GM13976 (cell line): ENCODE measurements around the gene SOCS1.

Experiments
- DNase-seq: peaks from one replicate; pipeline ENCODE4 v3.0.0; 2012; ENCODE audit warnings: low spot score
- in situ Hi-C: fragments of 300-500 bp; cut with MboI; formaldehyde crosslinking; loops from one replicate; pipeline ENCODE4 v1.12.0; 2022; ENCODE audit warnings: low sequenced_read_pairs, mixed read lengths, inconsistent platforms; ENCODE audit not compliant: unreplicated experiment
- TF ChIP-seq, protein P1 (sequence below): IDR thresholded peaks from 2 replicates; pipeline ENCODE4 v1.5.1; 2012; ENCODE audit warnings: borderline replicate concordance, mild to moderate bottlenecking; ENCODE audit not compliant: insufficient read depth; ENCODE audit errors: extremely low read depth, missing control alignments, control extremely low read depth

The SOCS1 gene

DNA sequence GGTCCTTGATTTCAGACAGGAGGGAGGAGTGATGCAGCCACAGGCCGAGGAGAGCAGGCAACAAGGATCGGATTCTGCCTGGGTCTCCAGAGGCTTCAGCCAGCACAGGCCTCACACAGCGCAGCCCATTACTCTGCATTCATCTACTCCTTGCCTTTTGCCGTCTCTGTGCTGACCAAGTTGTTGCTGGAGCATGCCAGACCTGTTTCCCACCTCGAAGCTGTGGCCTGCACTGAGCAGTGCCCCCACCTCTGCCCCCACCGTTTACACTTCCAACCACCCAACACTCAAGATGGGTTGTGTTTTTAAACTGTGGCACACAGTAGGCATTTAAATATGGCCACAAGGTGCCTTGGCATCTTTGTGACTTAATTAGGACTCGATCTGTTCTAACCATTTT is 19.0 kb upstream of the SOCS1 start:
- no peak for DNase-seq
- in situ Hi-C loops = no loop called here
- TF ChIP-seq, protein P1, sequence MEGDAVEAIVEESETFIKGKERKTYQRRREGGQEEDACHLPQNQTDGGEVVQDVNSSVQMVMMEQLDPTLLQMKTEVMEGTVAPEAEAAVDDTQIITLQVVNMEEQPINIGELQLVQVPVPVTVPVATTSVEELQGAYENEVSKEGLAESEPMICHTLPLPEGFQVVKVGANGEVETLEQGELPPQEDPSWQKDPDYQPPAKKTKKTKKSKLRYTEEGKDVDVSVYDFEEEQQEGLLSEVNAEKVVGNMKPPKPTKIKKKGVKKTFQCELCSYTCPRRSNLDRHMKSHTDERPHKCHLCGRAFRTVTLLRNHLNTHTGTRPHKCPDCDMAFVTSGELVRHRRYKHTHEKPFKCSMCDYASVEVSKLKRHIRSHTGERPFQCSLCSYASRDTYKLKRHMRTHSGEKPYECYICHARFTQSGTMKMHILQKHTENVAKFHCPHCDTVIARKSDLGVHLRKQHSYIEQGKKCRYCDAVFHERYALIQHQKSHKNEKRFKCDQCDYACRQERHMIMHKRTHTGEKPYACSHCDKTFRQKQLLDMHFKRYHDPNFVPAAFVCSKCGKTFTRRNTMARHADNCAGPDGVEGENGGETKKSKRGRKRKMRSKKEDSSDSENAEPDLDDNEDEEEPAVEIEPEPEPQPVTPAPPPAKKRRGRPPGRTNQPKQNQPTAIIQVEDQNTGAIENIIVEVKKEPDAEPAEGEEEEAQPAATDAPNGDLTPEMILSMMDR = no peak

DNA sequence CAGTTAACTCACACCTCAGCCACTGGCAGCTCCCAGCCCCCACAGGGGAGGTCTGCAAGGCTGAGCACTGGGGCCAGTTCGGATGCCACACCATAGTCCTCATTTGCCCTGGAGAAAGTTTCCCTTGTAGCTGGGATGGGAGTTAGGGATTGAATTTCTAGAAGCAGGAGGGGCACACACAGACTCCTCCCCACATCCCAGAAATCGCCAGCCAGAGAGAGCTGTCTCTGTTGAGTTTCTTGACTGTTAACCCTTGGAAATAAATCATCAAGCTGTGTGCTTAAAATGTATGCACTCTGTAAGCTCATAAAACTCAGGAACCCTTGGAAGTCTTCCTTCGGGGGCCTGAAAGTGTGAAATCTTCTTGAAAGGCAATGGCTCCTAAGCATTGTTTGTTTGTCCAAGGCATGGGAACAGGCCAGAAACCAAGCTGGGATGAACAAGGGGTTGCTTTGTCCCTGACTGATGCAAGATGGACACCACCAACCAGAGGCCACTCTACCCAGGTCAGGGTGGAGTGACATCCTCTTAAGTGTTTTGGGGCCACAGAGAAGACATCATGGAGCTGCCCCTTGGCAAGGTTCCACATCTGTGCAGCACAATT is 17.8 kb upstream of the SOCS1 start:
- DNase-seq = no peak
- TF ChIP-seq, protein P1 = no peak
- in situ Hi-C loops = no loop called here

DNA sequence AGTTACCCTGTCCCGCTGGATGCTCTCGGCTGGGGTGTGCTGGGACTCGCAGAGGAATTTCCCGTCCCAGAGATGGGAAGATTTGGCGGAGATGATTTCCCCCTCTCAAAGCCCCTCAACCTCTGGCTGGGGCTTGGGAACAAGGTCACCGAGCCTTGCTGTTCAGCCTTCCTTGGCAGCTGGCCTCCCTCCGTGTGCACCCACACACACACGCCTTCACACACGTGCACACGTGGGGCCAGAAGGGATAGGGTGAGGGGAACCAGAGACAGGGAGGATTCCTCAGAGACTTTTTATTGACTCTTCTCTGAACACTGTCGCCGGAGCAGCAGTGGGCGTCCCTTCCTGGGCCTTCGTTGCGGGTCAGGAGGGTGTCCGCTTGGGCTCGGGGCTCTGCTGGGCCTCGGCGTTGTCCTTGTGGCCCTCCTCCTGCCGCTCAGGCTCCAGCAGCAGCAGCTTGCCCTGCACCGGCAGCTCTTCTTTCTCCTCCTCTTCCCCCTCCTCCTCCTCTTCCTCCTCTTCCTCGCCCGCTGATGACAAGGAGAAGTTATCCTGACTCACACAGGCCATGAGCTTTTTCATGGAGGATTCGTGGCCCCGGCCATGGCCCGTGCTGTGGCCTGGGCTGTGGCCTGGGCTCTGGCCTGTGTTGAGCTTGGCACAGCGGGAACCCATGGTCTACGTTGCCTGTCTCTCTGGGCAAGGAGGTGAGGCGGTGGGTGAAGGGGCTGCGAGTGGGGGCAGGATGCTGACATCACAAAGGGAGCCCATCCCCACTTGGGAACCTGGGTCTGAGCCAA is 17.1 kb upstream of the SOCS1 start, which contains the start of gene PRM3:
TSS of gene PRM3 (minus strand) at position 709 of the 800 bp plus-strand sequence. CDS start at position 675, 34 bp downstream.
- no peak for DNase-seq
- in situ Hi-C loops = no loop called here
- TF ChIP-seq, protein P1 = no peak

DNA sequence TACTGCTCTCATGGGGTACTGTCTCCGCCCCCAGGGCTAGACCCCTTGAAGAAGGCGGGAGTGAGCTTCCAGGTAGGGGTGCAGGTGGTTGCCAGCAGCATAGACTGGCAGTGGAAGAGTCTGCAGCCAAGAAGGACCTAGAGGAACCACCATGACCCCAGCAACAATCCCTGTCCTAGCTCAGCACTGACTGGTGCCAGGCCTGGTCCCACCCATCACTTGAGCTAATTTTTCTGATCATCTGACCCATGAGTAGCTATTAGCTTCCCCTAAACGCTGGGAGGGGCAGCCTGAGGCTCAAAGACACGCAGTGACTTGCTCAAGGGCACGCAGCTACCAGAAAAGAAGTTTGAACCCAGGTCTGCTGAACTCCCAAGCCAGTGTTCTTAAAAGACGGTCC is 16.5 kb upstream of the SOCS1 start:
- in situ Hi-C loops = no loop called here
- no peak for DNase-seq
- TF ChIP-seq, protein P1 = no peak

DNA sequence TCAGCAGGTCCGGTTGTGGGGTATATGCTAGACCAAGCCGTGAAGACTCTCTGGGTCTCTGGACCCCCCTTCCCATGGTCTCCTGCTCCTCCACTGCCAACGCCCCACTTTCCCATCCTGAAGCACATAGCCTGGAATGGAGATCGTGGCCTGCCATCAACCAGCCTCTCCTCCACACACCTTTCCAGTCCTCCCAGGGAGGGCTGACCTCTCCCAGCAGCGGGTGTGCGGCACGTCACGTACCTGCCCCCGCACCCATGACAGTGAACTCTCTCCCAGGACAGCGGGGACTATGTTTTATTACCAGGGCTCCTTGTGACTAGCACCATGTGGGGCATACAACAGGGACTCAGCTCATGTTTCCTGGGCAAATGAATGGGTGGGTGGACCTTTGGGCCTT is 15.6 kb upstream of the SOCS1 start:
- TF ChIP-seq, protein P1 = no peak
- in situ Hi-C loops = no loop called here
- DNase-seq = no peak

DNA sequence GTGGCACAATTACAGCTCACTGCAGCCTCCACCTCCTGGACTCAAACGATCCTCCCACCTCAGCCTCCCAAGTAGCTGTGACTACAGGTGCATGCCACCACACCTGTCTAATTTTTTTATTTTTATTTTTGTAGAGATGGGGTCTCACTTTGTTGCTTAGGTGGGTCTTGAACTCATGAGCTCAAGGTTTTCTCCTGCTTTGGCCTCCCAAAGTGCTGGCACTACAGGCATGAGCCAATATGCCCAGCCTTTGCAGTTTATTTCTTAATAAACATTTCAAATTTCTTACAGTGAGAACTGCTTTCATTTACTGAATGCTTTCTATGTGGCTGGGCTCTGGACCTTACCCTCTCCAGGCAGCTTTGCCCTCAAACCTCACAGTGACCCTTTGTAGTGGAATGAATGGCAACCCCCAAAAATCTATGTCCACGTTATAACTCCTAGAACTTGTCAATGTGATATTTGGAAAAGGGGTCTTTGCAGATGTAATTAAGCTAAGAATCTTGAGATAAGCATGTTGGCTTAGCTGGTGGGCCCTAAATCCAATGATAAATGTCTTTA is 14.7 kb upstream of the SOCS1 start:
- TF ChIP-seq, protein P1 = no peak
- in situ Hi-C loops = no loop called here
- DNase-seq = no peak
